LHCN-M2 (cell line): ENCODE data around the gene ZSCAN30. TPM values are rescaled to one million over a fixed set of nuclear protein-coding genes. Genes with fewer than 3 reads are reported as not detected.
"Not testable (repeated sequence)": the region's sequence is repeated elsewhere in the genome, so short reads cannot be mapped to it uniquely, and the experiment has no call there.

Experiments used
- DNase-seq: peaks from one replicate; pipeline ENCODE4 v3.0.0-alpha.2; 2012; ENCODE audit warnings: low read depth
- total RNA-seq: library from RNA; depleted of rRNA; stranded (reverse); fragments of >200 nt; gene quantifications from 2 replicates; pipeline ENCODE4 v1.2.3, GENCODE V29; 2014; rRNA removed

ZSCAN30 gene
- total RNA-seq, 1 experiment from 2014 or later: 19.1 TPM

DNA sequence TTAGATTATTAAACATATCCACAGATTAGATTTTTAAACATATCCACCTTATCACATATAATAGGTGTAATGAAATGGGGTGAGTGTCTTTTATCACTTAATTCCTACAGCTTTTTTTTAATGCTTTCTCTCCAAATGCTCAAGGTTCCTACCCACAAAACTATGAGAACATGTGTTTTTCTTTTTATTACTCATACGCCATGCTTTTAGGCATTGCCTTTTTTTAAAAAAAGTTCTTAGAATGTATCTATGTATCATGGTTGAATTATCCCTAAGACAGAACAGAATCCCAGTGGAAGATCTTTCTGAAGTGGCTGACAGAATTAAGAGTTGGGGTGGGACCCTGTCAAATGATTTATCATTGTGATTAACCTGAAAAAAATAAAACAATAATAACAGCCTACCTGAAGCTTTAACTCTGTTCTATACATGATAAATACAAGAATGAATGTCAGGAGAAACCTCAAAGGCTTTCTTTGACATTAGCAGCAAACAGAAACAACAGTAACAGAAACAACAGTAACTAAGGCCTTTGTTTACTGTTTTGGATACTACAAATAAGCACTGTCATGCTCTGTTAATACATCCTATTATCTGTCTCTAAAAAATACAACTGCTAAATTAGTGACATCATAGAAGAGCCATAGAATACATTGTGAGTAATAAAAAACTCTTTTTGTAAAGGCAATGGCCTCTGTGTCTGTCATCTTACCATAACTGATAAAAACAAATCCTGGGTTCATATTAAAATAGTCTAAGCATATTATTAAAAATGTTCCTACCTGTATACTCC is 53.3 kb downstream of the ZSCAN30 start:
- peak; percentile 40 for DNase-seq

GRCh38 chr18:35231052-35231451 is 59.0 kb downstream of the ZSCAN30 start:
- peak; percentile 74 for DNase-seq

- peak; percentile 37 for DNase-seq
Observed at GRCh38 chr18:35227254-35227653, 62.8 kb downstream of the ZSCAN30 start.

- no peak for DNase-seq
Observed at GRCh38 chr18:35223797-35224196, 66.2 kb downstream of the ZSCAN30 start.

- no peak for DNase-seq
Observed at GRCh38 chr18:35220424-35220823, 69.6 kb downstream of the ZSCAN30 start.

- DNase-seq: not testable (repeated sequence)
Observed at GRCh38 chr18:35219331-35219730, 70.7 kb downstream of the ZSCAN30 start.

DNA sequence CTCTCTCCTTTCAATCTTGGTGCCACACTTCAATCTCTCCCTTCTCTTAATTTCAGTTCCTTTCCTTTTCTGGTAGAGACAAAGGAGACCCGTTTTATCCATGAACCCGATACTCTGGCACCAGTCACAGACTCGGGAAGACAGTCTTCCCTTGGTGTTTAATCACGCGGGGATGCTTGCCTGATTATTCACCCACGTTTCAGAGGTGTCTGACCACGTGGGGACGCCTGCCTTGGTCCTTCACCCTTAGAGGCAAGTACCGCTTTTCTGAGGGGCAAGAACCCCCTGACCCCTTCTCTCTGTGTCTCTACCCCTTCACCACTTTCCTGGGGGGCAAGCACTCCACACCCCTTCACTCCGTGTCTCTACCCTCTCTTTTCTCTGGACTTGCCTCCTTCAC is 73.4 kb downstream of the ZSCAN30 start:
- DNase-seq: not testable (repeated sequence)

GRCh38 chr18:35215026-35215425 is 75.0 kb downstream of the ZSCAN30 start:
- DNase-seq: no peak

DNA sequence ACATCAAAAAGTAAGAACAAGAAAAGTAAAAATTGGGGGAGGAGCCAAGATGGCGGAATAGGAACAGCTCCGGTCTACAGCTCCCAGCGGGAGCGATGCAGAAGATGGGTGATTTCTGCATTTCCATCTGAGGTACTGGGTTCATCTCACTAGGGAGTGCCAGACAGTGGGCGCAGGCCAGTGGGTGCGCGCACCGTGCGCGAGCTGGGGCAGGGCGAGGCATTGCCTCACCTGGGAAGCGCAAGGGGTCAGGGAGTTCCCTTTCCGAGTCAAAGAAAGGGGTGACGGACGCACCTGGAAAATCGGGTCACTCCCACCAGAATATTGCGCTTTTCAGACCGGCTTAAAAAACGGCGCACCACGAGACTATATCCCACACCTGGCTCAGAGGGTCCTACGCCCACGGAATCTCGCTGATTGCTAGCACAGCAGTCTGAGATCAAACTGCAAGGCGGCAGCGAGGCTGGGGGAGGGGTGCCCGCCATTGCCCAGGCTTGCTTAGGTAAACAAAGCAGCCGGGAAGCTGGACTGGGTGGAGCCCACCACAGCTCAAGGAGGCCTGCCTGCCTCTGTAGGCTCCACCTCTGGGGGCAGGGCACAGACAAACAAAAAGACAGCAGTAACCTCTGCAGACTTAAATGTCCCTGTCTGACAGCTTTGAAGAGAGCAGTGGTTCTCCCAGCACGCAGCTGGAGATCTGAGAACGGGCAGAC is 84.1 kb downstream of the ZSCAN30 start:
- not testable (repeated sequence) for DNase-seq

DNA sequence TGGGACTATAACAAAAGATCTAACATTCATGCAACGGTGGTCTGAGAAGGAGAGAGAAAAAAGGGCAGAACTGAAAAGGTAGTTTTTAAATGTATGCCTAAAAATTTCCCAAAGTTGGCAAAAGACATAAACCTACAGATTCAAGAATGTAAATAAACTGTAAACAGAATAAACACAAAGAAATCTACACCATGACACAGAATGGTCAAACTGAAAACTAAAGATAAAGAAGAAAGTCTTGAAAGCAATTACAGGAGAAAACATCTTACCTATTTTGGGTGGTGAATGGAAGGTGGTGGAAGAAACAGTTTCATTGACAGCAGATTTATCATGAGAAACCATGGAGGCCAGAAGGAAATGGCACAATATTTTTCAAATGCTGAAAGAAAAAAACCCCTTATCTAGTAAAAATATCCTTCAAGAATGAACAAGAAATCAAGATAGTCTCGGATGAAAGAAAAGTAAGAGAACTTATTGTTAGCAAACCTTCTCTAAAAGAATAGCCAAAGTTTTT is 84.8 kb downstream of the ZSCAN30 start:
- DNase-seq: no peak

GRCh38 chr18:35203067-35203466 is 87.0 kb downstream of the ZSCAN30 start:
- no peak for DNase-seq

GRCh38 chr18:35201256-35201931 is 88.6 kb downstream of the ZSCAN30 start:
- no peak for DNase-seq

Other genes starting within 250 kb of the ZSCAN30 start
- 23.0 and 33.9 TPM in 2 replicates for gene MAPRE2, start 248.8 kb downstream of the ZSCAN30 start, total RNA-seq
- gene ZNF397, start 49.2 kb downstream of the ZSCAN30 start, total RNA-seq: 10.2 and 15.0 TPM in 2 replicates
- gene ZNF24, start 54.2 kb upstream of the ZSCAN30 start, total RNA-seq: 28.0 and 33.3 TPM in 2 replicates
- 0.19 and 0.69 TPM in 2 replicates for gene ZNF396, start 87.1 kb upstream of the ZSCAN30 start, total RNA-seq
- 3.7 and 5.1 TPM in 2 replicates for gene INO80C, start 207.7 kb upstream of the ZSCAN30 start, total RNA-seq